Measurements from ENCODE around the gene ZNF705A. TPM values are rescaled to one million over a fixed set of nuclear protein-coding genes. Genes with fewer than 3 reads are reported as not detected.
"Not testable (repeated sequence)": the region's sequence is repeated elsewhere in the genome, so short reads cannot be mapped to it uniquely, and the experiment has no call there.

Gene ZNF705A
- total RNA-seq, 1 donor from 2014 or later: not detected

GRCh38 chr12:8154526-8154925 is 2.3 kb upstream of the ZNF705A start:
- no peak for DNase-seq (ENCODE audit: low read depth, low spot score)
- Mint-ChIP-seq H3K4me3 (no peak overlapping the region), H3K27me3 (ENCODE audit: low read depth) (peaks cover 32% of the 10 kb centered on the region), H3K27ac (ENCODE audit: unreplicated experiment) (no peak overlapping the region), H3K36me3 (ENCODE audit: low read depth) (no peaks in the 10 kb centered on the region), H3K9me3 (peaks cover 8% of the 10 kb centered on the region), H3K4me1 (no peaks in the 10 kb centered on the region)
- no peak for TF ChIP-seq CTCF (conservative IDR thresholded peaks at IDR 0.05)

GRCh38 chr12:8156416-8156815 is 399 bp upstream of the ZNF705A start:
- no peak overlapping the region for H3K4me3 Mint-ChIP-seq
- TF ChIP-seq CTCF (conservative IDR thresholded peaks at IDR 0.05): no peak
- H3K4me1 Mint-ChIP-seq: no peaks in the 10 kb centered on the region
- no peaks in the 10 kb centered on the region for H3K36me3 Mint-ChIP-seq (ENCODE audit: low read depth)
- H3K27me3 Mint-ChIP-seq (ENCODE audit: low read depth): peaks cover 16% of the 10 kb centered on the region
- H3K27ac Mint-ChIP-seq (ENCODE audit: unreplicated experiment): no peak overlapping the region
- peaks cover 8% of the 10 kb centered on the region for H3K9me3 Mint-ChIP-seq
- no peak for DNase-seq (ENCODE audit: low read depth, low spot score)

- no peak overlapping the region for H3K27ac Mint-ChIP-seq (ENCODE audit: unreplicated experiment)
- DNase-seq (ENCODE audit: low read depth, low spot score): no peak
- no peak for TF ChIP-seq CTCF (conservative IDR thresholded peaks at IDR 0.05)
- H3K4me1 Mint-ChIP-seq: no peaks in the 10 kb centered on the region
- H3K27me3 Mint-ChIP-seq (ENCODE audit: low read depth): peaks cover 6% of the 10 kb centered on the region
- H3K9me3 Mint-ChIP-seq: peaks cover 8% of the 10 kb centered on the region
- H3K36me3 Mint-ChIP-seq (ENCODE audit: low read depth): no peaks in the 10 kb centered on the region
- no peak overlapping the region for H3K4me3 Mint-ChIP-seq
Observed at GRCh38 chr12:8157484-8158198, 826 bp downstream of the ZNF705A start.

GRCh38 chr12:8172911-8173310 is 16.1 kb downstream of the ZNF705A start:
- not testable (repeated sequence) for H3K4me3 Mint-ChIP-seq; H3K9me3 Mint-ChIP-seq; DNase-seq (ENCODE audit: low read depth, low spot score); H3K27ac Mint-ChIP-seq (ENCODE audit: unreplicated experiment); H3K36me3 Mint-ChIP-seq (ENCODE audit: low read depth); H3K4me1 Mint-ChIP-seq; H3K27me3 Mint-ChIP-seq (ENCODE audit: low read depth)

GRCh38 chr12:8179989-8180585 is 23.3 kb downstream of the ZNF705A start:
- H3K27ac Mint-ChIP-seq (ENCODE audit: unreplicated experiment); H3K9me3 Mint-ChIP-seq; H3K27me3 Mint-ChIP-seq (ENCODE audit: low read depth); H3K36me3 Mint-ChIP-seq (ENCODE audit: low read depth): not testable (repeated sequence)
- peak overlapping the region; percentile 75 for H3K4me3 Mint-ChIP-seq
- DNase-seq (ENCODE audit: low read depth, low spot score): peak; percentile 65
- TF ChIP-seq CTCF (conservative IDR thresholded peaks at IDR 0.05): peak; percentile 78
- peaks cover 17% of the 10 kb centered on the region for H3K4me1 Mint-ChIP-seq

- not testable (repeated sequence) for H3K36me3 Mint-ChIP-seq (ENCODE audit: low read depth); DNase-seq (ENCODE audit: low read depth, low spot score); H3K27ac Mint-ChIP-seq (ENCODE audit: unreplicated experiment); H3K27me3 Mint-ChIP-seq (ENCODE audit: low read depth); H3K9me3 Mint-ChIP-seq
- Mint-ChIP-seq H3K4me3 (peak overlapping the region; percentile 86), H3K4me1 (peaks cover 17% of the 10 kb centered on the region)
Observed at GRCh38 chr12:8181271-8181670, 24.5 kb downstream of the ZNF705A start.

GRCh38 chr12:8182923-8183322 is 26.1 kb downstream of the ZNF705A start:
- not testable (repeated sequence) for H3K9me3 Mint-ChIP-seq

GRCh38 chr12:8183346-8183745 is 26.5 kb downstream of the ZNF705A start:
- H3K27me3 Mint-ChIP-seq (ENCODE audit: low read depth); H3K4me3 Mint-ChIP-seq: not testable (repeated sequence)
- H3K4me1 Mint-ChIP-seq: peaks cover 17% of the 10 kb centered on the region

More at GRCh38 chr12:8182923-8183322, 26.1 kb downstream of the ZNF705A start:
- H3K4me3 Mint-ChIP-seq; DNase-seq (ENCODE audit: low read depth, low spot score); H3K36me3 Mint-ChIP-seq (ENCODE audit: low read depth); H3K27ac Mint-ChIP-seq (ENCODE audit: unreplicated experiment); H3K27me3 Mint-ChIP-seq (ENCODE audit: low read depth): not testable (repeated sequence)
- H3K4me1 Mint-ChIP-seq: peaks cover 17% of the 10 kb centered on the region

GRCh38 chr12:8184206-8184605 is 27.4 kb downstream of the ZNF705A start:
- not testable (repeated sequence) for H3K27ac Mint-ChIP-seq (ENCODE audit: unreplicated experiment); H3K9me3 Mint-ChIP-seq; H3K36me3 Mint-ChIP-seq (ENCODE audit: low read depth); H3K4me3 Mint-ChIP-seq; H3K27me3 Mint-ChIP-seq (ENCODE audit: low read depth); DNase-seq (ENCODE audit: low read depth, low spot score)
- peaks cover 17% of the 10 kb centered on the region for H3K4me1 Mint-ChIP-seq

More at GRCh38 chr12:8183346-8183745, 26.5 kb downstream of the ZNF705A start:
- H3K36me3 Mint-ChIP-seq (ENCODE audit: low read depth); H3K9me3 Mint-ChIP-seq; DNase-seq (ENCODE audit: low read depth, low spot score); H3K27ac Mint-ChIP-seq (ENCODE audit: unreplicated experiment): not testable (repeated sequence)

- H3K27me3 Mint-ChIP-seq (ENCODE audit: low read depth); DNase-seq (ENCODE audit: low read depth, low spot score); H3K36me3 Mint-ChIP-seq (ENCODE audit: low read depth); H3K4me3 Mint-ChIP-seq; H3K4me1 Mint-ChIP-seq; H3K27ac Mint-ChIP-seq (ENCODE audit: unreplicated experiment); H3K9me3 Mint-ChIP-seq: not testable (repeated sequence)
Observed at GRCh38 chr12:8188088-8188487, 31.3 kb downstream of the ZNF705A start.

Measured in neural crest cell (in vitro differentiated cells).